A673 (cell line): ENCODE measurements around the gene TGM2. TPM values are rescaled to one million over a fixed set of nuclear protein-coding genes. Genes with fewer than 3 reads are reported as not detected.

Source experiments
- BruUV-seq: library from RNA; stranded (reverse); fragments of 400-500 nt; replicated peaks from 2 replicates; lab custom pipeline; 2021; lab: Mats Ljungman, UMichigan
- CTCF ChIA-PET: fragments of 300-600 bp; sonication (Branson Sonifier 250); formaldehyde crosslinking; loops from one replicate; lab custom pipeline; 2022; ENCODE audit warnings: antibody characterized with exemption; lab: Charles Lee
- POLR2A ChIA-PET: fragments of 300-600 bp; sonication (Branson Sonifier 250); formaldehyde crosslinking; loops from one replicate; lab custom pipeline; 2022; ENCODE audit warnings: antibody characterized with exemption; ENCODE audit not compliant: low non-redundant PET; lab: Charles Lee
- DNase-seq: peaks from one replicate; pipeline ENCODE4 v3.0.0-alpha.2; 2015; ENCODE audit warnings: low spot score
- H3K27ac ChIP-seq: fragments of 200-600 bp; sonication (generic); 2 replicates; pipeline ENCODE4 v1.5.1; 2016; ENCODE audit warnings: mixed run types, low read depth, mild to moderate bottlenecking, mixed read lengths, antibody characterized with exemption, low read length; ENCODE audit not compliant: poor library complexity, severe bottlenecking
- H3K27me3 ChIP-seq: fragments of 200-600 bp; sonication (generic); replicated peaks from 2 replicates; pipeline ENCODE4 v1.6.1; 2017; ENCODE audit warnings: mixed run types, low read depth, mild to moderate bottlenecking, mixed read lengths, antibody characterized with exemption, low read length; ENCODE audit not compliant: insufficient read depth, poor library complexity
- H3K36me3 ChIP-seq: fragments of 200-600 bp; sonication (generic); 2 replicates; pipeline ENCODE4 v1.6.1; 2016; ENCODE audit warnings: mixed run types, mild to moderate bottlenecking, mixed read lengths, antibody characterized with exemption, low read length; ENCODE audit not compliant: insufficient read depth, poor library complexity, severe bottlenecking
- H3K4me1 ChIP-seq: fragments of 200-600 bp; sonication (generic); 2 replicates; pipeline ENCODE4 v1.6.1; 2017; ENCODE audit warnings: mixed run types, mild to moderate bottlenecking, mixed read lengths, antibody characterized with exemption, low read length; ENCODE audit not compliant: insufficient read depth, poor library complexity, severe bottlenecking
- H3K4me3 ChIP-seq: fragments of 200-600 bp; sonication (generic); 2 replicates; pipeline ENCODE4 v1.5.1; 2016; ENCODE audit warnings: low read depth, mixed run types, mild to moderate bottlenecking, mixed read lengths, low read length; ENCODE audit not compliant: poor library complexity, severe bottlenecking
- H3K9me3 ChIP-seq: fragments of 200-600 bp; sonication (generic); 2 replicates; pipeline ENCODE4 v1.6.1; 2016; ENCODE audit warnings: mixed run types, low read depth, mild to moderate bottlenecking, mixed read lengths, antibody characterized with exemption, low read length; ENCODE audit not compliant: poor library complexity, severe bottlenecking
- EZH2 ChIP-seq: fragments of 200-600 bp; sonication (generic); IDR thresholded peaks from 2 replicates; pipeline ENCODE4 v1.6.1; 2017; ENCODE audit warnings: borderline replicate concordance, low read depth, mild to moderate bottlenecking, mixed read lengths, antibody characterized with exemption, low read length; ENCODE audit not compliant: poor library complexity, severe bottlenecking
- intact Hi-C: fragments of 100-400 bp; cut with micrococcal nuclease; formaldehyde crosslinking; loops from one replicate; pipeline ENCODE4 v1.10.0; 2022; ENCODE audit not compliant: unreplicated experiment
- total RNA-seq: library from RNA; stranded (reverse); gene quantifications from 2 replicates; pipeline ENCODE4 v1.2.3, GENCODE V29; 2021
- TF ChIP-seq, protein P1 (sequence below): fragments of 300-800, 200-600 bp; sonication (generic); conservative IDR thresholded peaks from 2 replicates; pipeline ENCODE4 v1.5.1; 2017; ENCODE audit warnings: low read depth, mild to moderate bottlenecking, antibody characterized with exemption, low read length, moderate library complexity, mixed read lengths

TGM2 gene
- total RNA-seq, 1 experiment from 2014 or later = 0.43 TPM

DNA sequence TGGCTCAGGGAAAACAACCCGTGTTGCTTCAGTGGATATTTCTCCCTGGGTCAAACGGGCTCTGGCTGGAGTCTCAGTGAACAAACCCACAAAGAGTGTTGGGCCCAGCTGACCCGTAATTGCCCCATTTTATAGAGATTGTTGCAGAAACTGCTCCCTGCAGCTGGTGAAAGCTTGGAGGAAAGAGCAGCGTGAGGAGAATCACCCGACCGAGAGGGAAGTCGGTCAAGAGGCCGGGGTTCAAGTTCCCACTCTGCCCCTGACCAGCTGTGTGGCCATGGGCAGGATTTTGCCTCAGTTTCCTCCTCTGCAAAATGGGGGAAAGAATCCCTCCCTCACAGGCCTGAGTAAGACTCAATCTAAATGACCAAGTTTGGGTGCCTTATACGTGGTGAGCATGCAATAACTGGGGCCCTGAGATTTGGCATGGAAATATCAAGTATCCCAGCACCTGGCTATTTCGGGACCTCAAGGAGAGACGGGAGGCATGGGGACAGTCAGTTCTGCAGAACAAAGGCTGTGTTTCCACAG, 1.7 kb upstream of the TGM2 start:
- CTCF ChIA-PET = interaction anchor here (0.6 to 1.9 kb wide), 2 partner anchors 109 to 393 kb away, joined by 5 to 7 read pairs; no protein-coding TSS in a partner anchor

DNA sequence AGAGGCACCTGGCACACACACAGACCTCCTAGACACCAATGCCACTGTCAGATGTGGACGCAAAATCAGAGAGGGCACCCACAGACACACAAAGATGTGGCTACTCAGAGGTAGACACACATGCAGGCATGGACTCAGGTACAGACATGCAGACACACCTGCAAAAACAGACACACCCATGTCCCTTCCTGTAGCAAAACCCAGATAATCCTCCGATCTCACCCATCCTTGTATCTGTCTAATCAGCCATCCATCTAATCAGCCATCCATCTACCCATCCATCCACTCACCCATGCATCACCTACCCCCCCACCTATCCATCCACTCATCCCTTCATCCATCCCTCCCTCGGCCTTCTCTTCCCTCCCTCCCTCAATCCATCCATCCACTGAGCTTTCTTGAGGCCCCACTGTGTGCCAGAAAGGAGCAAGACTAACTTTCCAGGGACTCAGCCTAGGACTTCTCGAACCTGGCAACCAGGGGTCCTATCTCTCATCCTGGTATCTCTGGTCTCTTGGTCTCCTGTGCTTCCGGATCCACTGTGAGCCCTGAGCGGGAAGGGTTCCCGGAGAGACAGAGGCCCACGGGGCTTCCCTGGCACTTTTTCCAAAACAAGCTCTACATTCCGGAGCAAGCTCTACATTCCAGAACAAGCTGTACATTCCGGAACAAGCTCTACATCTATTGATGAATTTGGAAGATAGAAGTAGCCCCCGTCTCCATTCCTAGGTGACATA, 1.1 kb upstream of the TGM2 start:
- Histone ChIP-seq H3K9me3 (no peaks in the 10 kb centered on the region), H3K4me1 (no peaks in the 10 kb centered on the region), H3K27ac (no peak overlapping the region), H3K4me3 (no peak overlapping the region), H3K36me3 (no peaks in the 10 kb centered on the region), H3K27me3 (no peaks in the 10 kb centered on the region)
- no peak for DNase-seq
- BruUV-seq = no TSS peak
- CTCF ChIA-PET = interaction anchor here (0.6 to 1.9 kb wide), 2 partner anchors 109 to 393 kb away, joined by 5 to 7 read pairs; no protein-coding TSS in a partner anchor
- TF ChIP-seq, protein P1, sequence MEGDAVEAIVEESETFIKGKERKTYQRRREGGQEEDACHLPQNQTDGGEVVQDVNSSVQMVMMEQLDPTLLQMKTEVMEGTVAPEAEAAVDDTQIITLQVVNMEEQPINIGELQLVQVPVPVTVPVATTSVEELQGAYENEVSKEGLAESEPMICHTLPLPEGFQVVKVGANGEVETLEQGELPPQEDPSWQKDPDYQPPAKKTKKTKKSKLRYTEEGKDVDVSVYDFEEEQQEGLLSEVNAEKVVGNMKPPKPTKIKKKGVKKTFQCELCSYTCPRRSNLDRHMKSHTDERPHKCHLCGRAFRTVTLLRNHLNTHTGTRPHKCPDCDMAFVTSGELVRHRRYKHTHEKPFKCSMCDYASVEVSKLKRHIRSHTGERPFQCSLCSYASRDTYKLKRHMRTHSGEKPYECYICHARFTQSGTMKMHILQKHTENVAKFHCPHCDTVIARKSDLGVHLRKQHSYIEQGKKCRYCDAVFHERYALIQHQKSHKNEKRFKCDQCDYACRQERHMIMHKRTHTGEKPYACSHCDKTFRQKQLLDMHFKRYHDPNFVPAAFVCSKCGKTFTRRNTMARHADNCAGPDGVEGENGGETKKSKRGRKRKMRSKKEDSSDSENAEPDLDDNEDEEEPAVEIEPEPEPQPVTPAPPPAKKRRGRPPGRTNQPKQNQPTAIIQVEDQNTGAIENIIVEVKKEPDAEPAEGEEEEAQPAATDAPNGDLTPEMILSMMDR = no peak
- TF ChIP-seq EZH2 = no peak
- POLR2A ChIA-PET = no interaction called here
- intact Hi-C loops = loop anchor here (1.0 to 5.0 kb wide), 2 partner anchors 94 to 109 kb away; no protein-coding TSS in a partner anchor

More for the DNA sequence above, 1.7 kb upstream of the TGM2 start:
- no peaks in the 10 kb centered on the region for H3K36me3 ChIP-seq
- no peaks in the 10 kb centered on the region for H3K4me1 ChIP-seq
- H3K9me3 ChIP-seq = no peaks in the 10 kb centered on the region
- BruUV-seq = no TSS peak
- intact Hi-C loops = loop anchor here (5.0 kb wide), 1 partner anchor 94 kb away; no protein-coding TSS in a partner anchor
- no peak overlapping the region for H3K4me3 ChIP-seq
- POLR2A ChIA-PET = no interaction called here
- no peak for TF ChIP-seq EZH2
- TF ChIP-seq, protein P1 = no peak
- DNase-seq = no peak
- H3K27me3 ChIP-seq = no peaks in the 10 kb centered on the region
- no peak overlapping the region for H3K27ac ChIP-seq

DNA sequence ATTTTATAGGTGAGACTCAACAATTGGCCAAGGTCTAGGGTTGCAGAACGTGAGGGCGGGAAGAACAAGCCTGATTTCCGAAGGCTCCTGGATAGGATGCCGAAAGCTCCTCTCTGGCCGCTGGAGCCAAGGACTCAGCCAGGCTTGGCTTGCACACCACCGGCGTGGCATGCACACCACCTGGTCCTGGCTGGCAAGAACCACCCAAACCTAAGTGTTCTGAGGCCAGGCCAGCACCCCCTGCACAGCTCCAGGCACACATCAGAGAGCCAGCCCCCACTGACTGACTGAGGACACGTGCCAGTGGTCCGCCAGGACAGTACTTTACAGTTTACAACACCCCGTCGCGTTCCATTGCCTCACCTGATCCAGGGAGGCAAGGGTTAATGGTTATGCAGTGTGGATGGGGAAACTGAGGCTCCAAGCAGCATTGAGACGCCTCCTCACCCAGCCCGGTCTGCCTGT, 414 bp downstream of the TGM2 start:
- CTCF ChIA-PET = no interaction called here

More for the DNA sequence above, 414 bp downstream of the TGM2 start:
- Histone ChIP-seq H3K27ac (no peak overlapping the region), H3K4me3 (peak overlapping the region; percentile 35), H3K9me3 (no peaks in the 10 kb centered on the region), H3K4me1 (no peaks in the 10 kb centered on the region), H3K27me3 (no peaks in the 10 kb centered on the region), H3K36me3 (no peaks in the 10 kb centered on the region)
- DNase-seq = no peak
- intact Hi-C loops = loop anchor here (1.0 to 5.0 kb wide), 2 partner anchors 92 to 107 kb away; no protein-coding TSS in a partner anchor
- POLR2A ChIA-PET = no interaction called here
- TF ChIP-seq, protein P1 = no peak
- TF ChIP-seq EZH2 = no peak
- BruUV-seq = no TSS peak
